HCT116 (cell line): ENCODE results near the gene LIMS2.

Source experiments
- CTCF ChIP-seq, 3 experiments: fragments of 200-600 bp in 1 of 3; sonication (generic) in 1 of 3; IDR thresholded peaks in 2 of 3; conservative IDR thresholded peaks in 1 of 3; 2 replicates each; pipeline ENCODE4 v1.5.1; 2012 to 2017; ENCODE audit warnings: low read depth in 2 of 3, low read length in 2 of 3, antibody characterized with exemption in 1 of 3, borderline replicate concordance in 1 of 3, control low read depth in 1 of 3, mild to moderate bottlenecking in 1 of 3, mixed read lengths in 1 of 3, mixed run types in 1 of 3, moderate library complexity in 1 of 3; ENCODE audit not compliant: insufficient read depth in 1 of 3
- EZH2phosphoT487 ChIP-seq: fragments of 200-600 bp; IDR thresholded peaks from 2 replicates; pipeline ENCODE4 v1.6.1; 2018; ENCODE audit warnings: antibody characterized with exemption, borderline replicate concordance
- POLR2A ChIP-seq: IDR thresholded peaks from 2 replicates; pipeline ENCODE4 v1.7.0; 2011; ENCODE audit warnings: borderline replicate concordance; ENCODE audit not compliant: insufficient read depth, insufficient read length; ENCODE audit errors: extremely low read depth
- TCF7L2 ChIP-seq: IDR thresholded peaks from 2 replicates; pipeline ENCODE4 v1.7.0; 2011; ENCODE audit warnings: borderline replicate concordance, inconsistent platforms; ENCODE audit not compliant: insufficient read depth, insufficient read length; ENCODE audit errors: extremely low read depth
- YY1 ChIP-seq: IDR thresholded peaks from 2 replicates; pipeline ENCODE4 v1.6.1; 2011; ENCODE audit warnings: low read length, low read depth, moderate library complexity, mild to moderate bottlenecking; ENCODE audit not compliant: insufficient replicate concordance; ENCODE audit errors: extremely low read depth
- ZNF274 ChIP-seq: fragments of 200-500 bp; sonication (Bioruptor generic); IDR thresholded peaks from 2 replicates; pipeline ENCODE4 v1.6.1; 2014; ENCODE audit warnings: mild to moderate bottlenecking, low read depth, low read length, inconsistent platforms

DNA sequence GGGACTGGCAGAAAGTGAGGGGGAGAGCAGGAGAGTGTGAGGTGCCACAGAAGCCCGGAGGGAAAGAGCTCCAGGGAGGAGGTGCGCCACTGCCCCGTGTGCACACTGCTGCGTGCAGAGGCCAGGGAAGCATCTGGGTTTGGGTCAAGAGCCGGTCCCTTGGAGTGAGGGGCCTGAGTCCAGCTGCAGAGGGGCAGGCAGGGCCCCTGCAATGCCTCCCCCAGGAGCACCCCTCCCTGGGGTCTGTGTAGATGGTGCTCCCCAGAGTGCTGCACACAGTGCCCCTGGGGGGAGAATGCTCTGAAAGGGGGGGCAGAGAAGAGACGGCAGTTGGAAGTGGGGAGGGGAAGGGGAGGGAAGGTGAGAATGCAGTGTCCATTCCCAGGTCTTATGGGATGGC lies 3.7 kb upstream of the LIMS2 start:
- TF ChIP-seq EZH2phosphoT487 (no peak), POLR2A (no peak), CTCF (IDR thresholded peaks at IDR 0.05 in 2 of 3, conservative IDR thresholded peaks at IDR 0.05 in 1 of 3; ENCODE audit: borderline replicate concordance in 1 of 3, insufficient read depth in 1 of 3, low read depth in 2 of 3, low read length in 2 of 3) (no peak), YY1 (no peak), ZNF274 (no peak), TCF7L2 (no peak)
